HFFc6 (cell line): Measurements from ENCODE around the gene LARP4. TPM values are rescaled to one million over a fixed set of nuclear protein-coding genes. Genes with fewer than 3 reads are reported as not detected.
"Not testable (repeated sequence)": the region's sequence is repeated elsewhere in the genome, so short reads cannot be mapped to it uniquely, and the experiment has no call there.

Experiments
- DNase-seq: peaks from one replicate; pipeline ENCODE4 v3.0.0-alpha.2; 2018
- H3K27ac Mint-ChIP-seq: 2 replicates; pipeline ENCODE4 v1.8.0; 2020; ENCODE audit warnings: mild to moderate bottlenecking, mixed read lengths
- H3K27me3 Mint-ChIP-seq: 2 replicates; pipeline ENCODE4 v1.8.0; 2021; ENCODE audit warnings: mild to moderate bottlenecking, moderate library complexity, mixed read lengths; ENCODE audit not compliant: insufficient read depth
- H3K36me3 Mint-ChIP-seq: 2 replicates; pipeline ENCODE4 v1.8.0; 2021; ENCODE audit warnings: low read depth, mixed read lengths
- H3K4me1 Mint-ChIP-seq: 2 replicates; pipeline ENCODE4 v1.8.0; 2020; ENCODE audit warnings: low read depth, mixed read lengths
- H3K4me3 Mint-ChIP-seq: 2 replicates; pipeline ENCODE4 v1.8.0; 2020; ENCODE audit warnings: mild to moderate bottlenecking, moderate library complexity, mixed read lengths
- H3K9me3 Mint-ChIP-seq: 2 replicates; pipeline ENCODE4 v1.8.0; 2020; ENCODE audit warnings: mild to moderate bottlenecking, mixed read lengths
- total RNA-seq, 6 experiments: library from RNA; stranded (reverse); fragmentation: NEBNext Ultra II Directional; extraction: Animal tissue kit (Norgen Biotek cat#: 25700); gene quantifications; 2 replicates in 1 of 6; 3 replicates in 5 of 6; pipeline ENCODE4 v1.2.3, GENCODE V29; 2021
- TF ChIP-seq, protein P1 (sequence below): fragments of 200-600 bp; sonication (generic); IDR thresholded peaks from 2 replicates; pipeline ENCODE4 v1.5.0; 2021; ENCODE audit warnings: antibody characterized with exemption, mild to moderate bottlenecking

The LARP4 gene
- total RNA-seq, 6 experiments from 2014 or later: 51.3 to 59.6 (median 57.2) TPM

DNA sequence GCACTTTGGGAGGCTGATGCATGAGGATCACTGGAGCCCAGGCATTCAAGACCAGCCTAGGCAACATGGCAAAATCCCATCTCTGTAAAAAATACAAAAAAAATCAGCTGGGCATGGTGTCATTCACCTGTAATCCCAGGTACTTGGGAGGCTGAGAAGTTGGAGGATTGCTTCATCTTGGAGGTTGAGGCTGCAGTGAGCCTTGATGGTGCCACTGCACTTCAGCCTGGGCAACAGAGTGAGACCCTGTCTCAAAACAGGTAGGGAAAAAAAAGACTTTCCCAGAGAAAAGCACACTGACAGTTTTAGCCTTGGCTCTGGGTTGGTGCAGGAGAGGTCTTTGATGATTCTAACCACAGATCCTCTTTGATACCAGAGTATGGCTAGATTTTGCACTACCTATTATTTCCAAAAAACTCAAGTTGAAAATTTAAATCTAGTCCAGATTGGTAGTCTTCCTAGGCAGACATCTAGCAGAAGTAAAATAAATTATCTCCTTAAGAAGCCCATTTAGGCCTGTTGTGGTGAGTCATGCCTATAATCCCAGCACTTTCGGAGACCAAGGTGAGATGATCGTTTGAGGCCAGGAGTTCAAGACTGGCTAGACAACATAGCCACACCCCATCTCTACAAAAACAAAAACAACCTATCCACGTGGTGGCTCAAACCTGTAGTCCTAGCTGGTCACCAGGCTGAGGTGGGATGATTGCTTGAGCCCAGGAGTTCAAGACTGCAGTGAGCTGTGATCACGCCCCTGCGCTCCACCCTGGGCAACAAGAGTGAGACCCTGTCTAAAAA lies 18.6 kb downstream of the LARP4 start:
- H3K27ac Mint-ChIP-seq: no peak overlapping the region
- TF ChIP-seq, protein P1, sequence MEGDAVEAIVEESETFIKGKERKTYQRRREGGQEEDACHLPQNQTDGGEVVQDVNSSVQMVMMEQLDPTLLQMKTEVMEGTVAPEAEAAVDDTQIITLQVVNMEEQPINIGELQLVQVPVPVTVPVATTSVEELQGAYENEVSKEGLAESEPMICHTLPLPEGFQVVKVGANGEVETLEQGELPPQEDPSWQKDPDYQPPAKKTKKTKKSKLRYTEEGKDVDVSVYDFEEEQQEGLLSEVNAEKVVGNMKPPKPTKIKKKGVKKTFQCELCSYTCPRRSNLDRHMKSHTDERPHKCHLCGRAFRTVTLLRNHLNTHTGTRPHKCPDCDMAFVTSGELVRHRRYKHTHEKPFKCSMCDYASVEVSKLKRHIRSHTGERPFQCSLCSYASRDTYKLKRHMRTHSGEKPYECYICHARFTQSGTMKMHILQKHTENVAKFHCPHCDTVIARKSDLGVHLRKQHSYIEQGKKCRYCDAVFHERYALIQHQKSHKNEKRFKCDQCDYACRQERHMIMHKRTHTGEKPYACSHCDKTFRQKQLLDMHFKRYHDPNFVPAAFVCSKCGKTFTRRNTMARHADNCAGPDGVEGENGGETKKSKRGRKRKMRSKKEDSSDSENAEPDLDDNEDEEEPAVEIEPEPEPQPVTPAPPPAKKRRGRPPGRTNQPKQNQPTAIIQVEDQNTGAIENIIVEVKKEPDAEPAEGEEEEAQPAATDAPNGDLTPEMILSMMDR: no peak
- no peaks in the 10 kb centered on the region for H3K27me3 Mint-ChIP-seq
- H3K36me3 Mint-ChIP-seq: peaks cover 15% of the 10 kb centered on the region
- H3K4me1 Mint-ChIP-seq: peaks cover 12% of the 10 kb centered on the region
- no peak overlapping the region for H3K4me3 Mint-ChIP-seq
- H3K9me3 Mint-ChIP-seq: no peaks in the 10 kb centered on the region
- no peak for DNase-seq

DNA sequence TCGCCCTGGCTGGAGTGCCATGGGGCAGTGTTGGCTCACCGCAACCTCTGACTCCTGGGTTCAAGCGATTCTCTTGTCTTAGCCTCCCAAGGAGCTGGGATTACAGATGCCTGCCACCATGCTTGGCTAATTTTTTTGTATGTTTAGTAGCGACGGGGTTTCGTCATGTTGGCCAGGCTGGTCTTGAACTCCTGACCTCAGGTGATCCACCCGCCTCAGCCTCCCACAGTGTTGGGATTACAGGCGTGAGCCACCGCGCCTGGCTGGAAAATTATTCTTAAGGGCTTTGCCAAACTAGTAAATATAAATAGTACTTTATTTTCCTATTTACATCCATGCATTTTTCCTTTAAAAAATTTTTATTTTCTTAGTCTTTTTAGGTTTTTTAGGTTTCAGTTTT lies 22.2 kb downstream of the LARP4 start:
- H3K36me3 Mint-ChIP-seq, H3K27ac Mint-ChIP-seq, H3K4me3 Mint-ChIP-seq, H3K9me3 Mint-ChIP-seq, DNase-seq, H3K27me3 Mint-ChIP-seq: not testable (repeated sequence)
- H3K4me1 Mint-ChIP-seq: peaks cover 20% of the 10 kb centered on the region

DNA sequence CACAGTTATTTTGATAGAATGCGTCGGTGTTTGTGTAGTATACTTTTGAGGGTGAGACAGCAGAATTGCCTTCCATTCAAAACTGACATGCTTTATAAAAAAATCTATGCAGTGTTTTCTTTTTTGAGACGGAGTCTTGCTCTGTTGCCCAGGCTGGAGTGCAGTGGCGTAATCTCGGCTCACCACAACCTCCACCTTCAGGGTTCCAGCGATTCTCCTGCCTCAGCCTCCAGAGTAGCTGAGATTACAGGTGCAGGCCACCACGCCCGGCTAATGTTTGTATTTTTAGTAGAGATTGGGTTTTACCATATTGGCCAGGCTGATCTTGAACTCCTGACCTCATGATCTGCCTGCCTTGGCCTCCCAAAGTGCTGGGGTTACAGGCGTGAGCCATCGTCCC lies 22.7 kb downstream of the LARP4 start:
- H3K36me3 Mint-ChIP-seq, H3K4me3 Mint-ChIP-seq, H3K27ac Mint-ChIP-seq, H3K9me3 Mint-ChIP-seq, H3K27me3 Mint-ChIP-seq, DNase-seq: not testable (repeated sequence)
- H3K4me1 Mint-ChIP-seq: peaks cover 15% of the 10 kb centered on the region

DNA sequence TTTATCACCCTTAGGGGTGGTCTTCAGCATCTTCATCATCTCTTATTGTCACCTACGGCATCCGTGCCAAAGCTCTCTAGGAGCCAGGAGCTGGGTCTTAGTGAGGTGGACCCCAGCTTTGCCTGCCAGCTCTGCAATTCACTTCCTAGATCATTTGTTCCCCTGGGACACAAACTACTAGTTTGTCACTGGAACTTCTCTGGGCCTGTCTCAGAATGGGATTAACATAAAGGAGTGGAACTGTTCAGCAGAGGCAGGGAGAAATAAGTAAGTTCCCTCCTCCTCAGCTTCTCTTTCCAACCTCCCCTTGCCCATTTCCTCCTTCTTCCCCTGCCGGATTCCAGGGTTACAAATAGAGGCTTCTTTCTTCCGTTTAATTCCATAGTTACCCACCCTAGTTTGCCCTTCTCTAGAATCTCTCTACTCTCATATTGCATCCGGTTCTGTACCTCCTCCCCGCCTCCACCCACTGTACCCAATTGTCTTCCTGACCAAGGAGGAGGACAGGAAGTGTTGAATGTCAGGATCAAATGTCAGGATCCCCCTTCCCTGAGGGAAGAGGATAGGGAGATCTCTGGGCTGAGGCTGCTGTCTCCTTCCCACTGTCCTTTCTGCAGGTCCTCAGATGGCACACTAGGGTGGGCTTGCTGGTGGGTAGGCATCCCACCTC lies 25.0 kb downstream of the LARP4 start:
- H3K27ac Mint-ChIP-seq: peak overlapping the region; percentile 57; the same call in 1 of the 2 replicates
- no peak for DNase-seq
- H3K4me3 Mint-ChIP-seq: no peak overlapping the region

DNA sequence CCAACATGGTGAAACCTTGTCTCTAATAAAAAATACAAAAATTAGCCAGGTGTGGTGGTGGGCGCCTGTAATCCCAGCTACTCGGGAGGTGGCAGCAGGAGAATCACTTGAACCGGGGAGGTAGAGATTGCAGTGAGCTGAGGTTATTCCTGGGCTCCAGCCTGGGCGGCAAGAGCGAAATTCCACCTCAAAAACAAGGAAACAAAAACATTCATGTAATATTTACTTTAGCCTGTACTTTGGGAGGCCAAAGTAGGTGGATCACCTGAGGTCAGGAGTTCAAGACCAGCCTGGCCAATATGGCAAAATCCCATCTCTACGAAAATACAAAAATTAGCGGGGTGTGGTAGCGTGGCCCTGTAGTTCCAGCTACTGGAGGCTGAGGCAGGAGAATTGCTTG lies 31.0 kb downstream of the LARP4 start:
- H3K9me3 Mint-ChIP-seq, H3K4me3 Mint-ChIP-seq, H3K27ac Mint-ChIP-seq, H3K27me3 Mint-ChIP-seq, DNase-seq, H3K4me1 Mint-ChIP-seq: not testable (repeated sequence)
- peaks cover 24% of the 10 kb centered on the region for H3K36me3 Mint-ChIP-seq

More for the DNA sequence above, 25.0 kb downstream of the LARP4 start:
- Mint-ChIP-seq H3K36me3 (peaks cover 10% of the 10 kb centered on the region), H3K9me3 (no peaks in the 10 kb centered on the region), H3K4me1 (peaks cover 9% of the 10 kb centered on the region), H3K27me3 (no peaks in the 10 kb centered on the region)
- TF ChIP-seq, protein P1: no peak

DNA sequence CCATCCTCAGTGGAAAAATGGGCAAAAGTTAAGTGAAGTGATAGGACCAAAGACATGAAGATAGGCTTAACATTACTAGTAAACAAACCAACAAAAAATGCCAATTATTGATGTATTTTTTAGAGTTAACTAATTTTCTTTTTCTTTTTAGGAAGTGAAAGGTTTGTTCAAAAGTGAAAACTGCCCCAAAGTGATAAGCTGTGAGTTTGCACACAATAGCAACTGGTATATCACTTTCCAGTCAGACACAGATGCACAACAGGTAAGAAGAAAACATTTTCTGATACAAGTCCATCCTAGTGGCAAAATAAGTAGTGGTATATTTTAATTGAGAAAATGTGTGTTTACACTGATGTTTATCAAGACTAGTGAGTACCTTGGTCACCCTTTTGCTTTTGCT lies 39.6 kb downstream of the LARP4 start:
- Mint-ChIP-seq H3K36me3 (peaks cover 41% of the 10 kb centered on the region), H3K4me3 (no peak overlapping the region)
- TF ChIP-seq, protein P1: no peak

DNA sequence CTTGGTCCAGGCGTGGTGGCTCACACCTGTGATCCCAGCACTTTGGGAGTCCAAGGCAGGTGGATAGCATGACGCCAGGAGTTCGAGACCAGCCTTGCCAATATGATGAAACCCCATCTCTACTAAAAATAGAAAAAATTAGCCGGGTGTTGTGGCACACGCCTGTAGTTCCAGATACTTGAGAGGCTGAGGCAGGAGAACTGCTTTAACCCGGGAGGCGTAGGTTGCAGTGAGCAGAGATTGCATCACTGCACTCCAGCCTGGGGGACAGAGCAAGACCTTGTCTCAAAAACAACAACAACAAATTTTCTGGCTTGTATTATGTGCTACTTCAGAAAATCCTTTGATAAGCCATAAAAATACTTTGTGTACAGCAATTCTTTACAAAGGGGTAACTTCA lies 41.1 kb downstream of the LARP4 start:
- no peak for DNase-seq
- peaks cover 1% of the 10 kb centered on the region; the same call in 1 of the 2 replicates for H3K4me1 Mint-ChIP-seq
- no peak overlapping the region for H3K27ac Mint-ChIP-seq
- H3K36me3 Mint-ChIP-seq: peaks cover 34% of the 10 kb centered on the region
- no peak overlapping the region for H3K4me3 Mint-ChIP-seq
- H3K27me3 Mint-ChIP-seq: no peaks in the 10 kb centered on the region
- TF ChIP-seq, protein P1: no peak
- no peaks in the 10 kb centered on the region for H3K9me3 Mint-ChIP-seq

More for the DNA sequence above, 39.6 kb downstream of the LARP4 start:
- H3K9me3 Mint-ChIP-seq: no peaks in the 10 kb centered on the region
- no peaks in the 10 kb centered on the region for H3K27me3 Mint-ChIP-seq
- H3K27ac Mint-ChIP-seq: no peak overlapping the region
- DNase-seq: no peak
- H3K4me1 Mint-ChIP-seq: peaks cover 5% of the 10 kb centered on the region; the same call in 1 of the 2 replicates
